HG03439 (cell line): ENCODE results near the gene ANKRD49.

Experiments
- ATAC-seq: cut with Tn5 transposase; IDR thresholded peaks from one replicate; pipeline ENCODE4 v1.9.1; 2021; ENCODE audit warnings: mild to moderate bottlenecking, moderate library complexity; ENCODE audit not compliant: unreplicated experiment

The ANKRD49 gene

GRCh38 chr11:94543695-94544645 is 50.2 kb downstream of the ANKRD49 start, which contains the start of gene FUT4:
FUT4 (plus strand) TSS chr11:94543921; CDS start chr11:94544134, 213 bp downstream.
- ATAC-seq = peak; percentile 92

DNA sequence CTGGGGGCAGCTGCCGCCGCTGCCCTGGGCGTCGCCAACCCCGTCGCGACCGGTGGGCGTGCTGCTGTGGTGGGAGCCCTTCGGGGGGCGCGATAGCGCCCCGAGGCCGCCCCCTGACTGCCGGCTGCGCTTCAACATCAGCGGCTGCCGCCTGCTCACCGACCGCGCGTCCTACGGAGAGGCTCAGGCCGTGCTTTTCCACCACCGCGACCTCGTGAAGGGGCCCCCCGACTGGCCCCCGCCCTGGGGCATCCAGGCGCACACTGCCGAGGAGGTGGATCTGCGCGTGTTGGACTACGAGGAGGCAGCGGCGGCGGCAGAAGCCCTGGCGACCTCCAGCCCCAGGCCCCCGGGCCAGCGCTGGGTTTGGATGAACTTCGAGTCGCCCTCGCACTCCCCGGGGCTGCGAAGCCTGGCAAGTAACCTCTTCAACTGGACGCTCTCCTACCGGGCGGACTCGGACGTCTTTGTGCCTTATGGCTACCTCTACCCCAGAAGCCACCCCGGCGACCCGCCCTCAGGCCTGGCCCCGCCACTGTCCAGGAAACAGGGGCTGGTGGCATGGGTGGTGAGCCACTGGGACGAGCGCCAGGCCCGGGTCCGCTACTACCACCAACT is 51.0 kb downstream of the ANKRD49 start:
- no peak for ATAC-seq

DNA sequence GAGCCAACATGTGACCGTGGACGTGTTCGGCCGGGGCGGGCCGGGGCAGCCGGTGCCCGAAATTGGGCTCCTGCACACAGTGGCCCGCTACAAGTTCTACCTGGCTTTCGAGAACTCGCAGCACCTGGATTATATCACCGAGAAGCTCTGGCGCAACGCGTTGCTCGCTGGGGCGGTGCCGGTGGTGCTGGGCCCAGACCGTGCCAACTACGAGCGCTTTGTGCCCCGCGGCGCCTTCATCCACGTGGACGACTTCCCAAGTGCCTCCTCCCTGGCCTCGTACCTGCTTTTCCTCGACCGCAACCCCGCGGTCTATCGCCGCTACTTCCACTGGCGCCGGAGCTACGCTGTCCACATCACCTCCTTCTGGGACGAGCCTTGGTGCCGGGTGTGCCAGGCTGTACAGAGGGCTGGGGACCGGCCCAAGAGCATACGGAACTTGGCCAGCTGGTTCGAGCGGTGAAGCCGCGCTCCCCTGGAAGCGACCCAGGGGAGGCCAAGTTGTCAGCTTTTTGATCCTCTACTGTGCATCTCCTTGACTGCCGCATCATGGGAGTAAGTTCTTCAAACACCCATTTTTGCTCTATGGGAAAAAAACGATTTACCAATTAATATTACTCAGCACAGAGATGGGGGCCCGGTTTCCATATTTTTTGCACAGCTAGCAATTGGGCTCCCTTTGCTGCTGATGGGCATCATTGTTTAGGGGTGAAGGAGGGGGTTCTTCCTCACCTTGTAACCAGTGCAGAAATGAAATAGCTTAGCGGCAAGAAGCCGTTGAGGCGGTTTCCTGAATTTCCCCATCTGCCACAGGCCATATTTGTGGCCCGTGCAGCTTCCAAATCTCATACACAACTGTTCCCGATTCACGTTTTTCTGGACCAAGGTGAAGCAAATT is 51.7 kb downstream of the ANKRD49 start:
- ATAC-seq = no peak

DNA sequence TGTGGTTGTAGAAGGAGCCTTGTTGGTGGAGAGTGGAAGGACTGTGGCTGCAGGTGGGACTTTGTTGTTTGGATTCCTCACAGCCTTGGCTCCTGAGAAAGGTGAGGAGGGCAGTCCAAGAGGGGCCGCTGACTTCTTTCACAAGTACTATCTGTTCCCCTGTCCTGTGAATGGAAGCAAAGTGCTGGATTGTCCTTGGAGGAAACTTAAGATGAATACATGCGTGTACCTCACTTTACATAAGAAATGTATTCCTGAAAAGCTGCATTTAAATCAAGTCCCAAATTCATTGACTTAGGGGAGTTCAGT is 52.3 kb downstream of the ANKRD49 start:
- ATAC-seq = no peak

GRCh38 chr11:94546886-94547285 is 53.1 kb downstream of the ANKRD49 start:
- ATAC-seq = no peak

DNA sequence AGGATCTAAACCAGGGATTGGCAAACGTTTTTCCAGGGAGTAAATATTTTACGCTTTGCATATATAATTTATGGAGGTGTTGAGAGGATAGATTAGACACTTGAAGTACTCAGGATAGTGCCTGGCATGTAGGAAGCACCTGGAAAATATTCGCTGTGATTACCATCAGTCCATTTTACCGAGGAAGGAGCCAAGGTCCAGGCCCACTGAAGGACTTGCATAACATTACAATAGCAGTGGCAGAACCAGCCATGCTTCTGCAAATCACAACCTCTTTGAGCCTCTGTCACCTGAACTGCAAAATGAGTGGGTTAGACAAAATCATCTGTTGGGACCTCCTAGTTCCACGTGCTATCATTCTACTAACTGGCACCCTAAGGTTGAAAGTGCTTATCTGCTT is 55.4 kb downstream of the ANKRD49 start:
- no peak for ATAC-seq
